OCI-LY1 (cell line): ENCODE measurements around the gene SEMA3D.

Source experiments
- CTCF ChIP-seq: fragments of 200-600 bp; sonication (generic), shearing (Covaris generic); IDR thresholded peaks from 2 replicates; pipeline ENCODE4 v1.5.1; 2017; ENCODE audit warnings: mild to moderate bottlenecking, antibody characterized with exemption, low read length, moderate library complexity, mixed read lengths
- EZH2 ChIP-seq: fragments of 200-600 bp; sonication (generic), shearing (Covaris generic); IDR thresholded peaks from 2 replicates; pipeline ENCODE4 v1.8.0; 2017; ENCODE audit warnings: borderline replicate concordance, mixed run types, mild to moderate bottlenecking, antibody characterized with exemption, low read length, moderate library complexity, mixed read lengths

GRCh38 chr7:85094046-85094725, 92.7 kb downstream of the SEMA3D start:
- TF ChIP-seq CTCF: no peak
- no peak for TF ChIP-seq EZH2
